ENCODE results near the gene AUTS2.

AUTS2 gene

DNA sequence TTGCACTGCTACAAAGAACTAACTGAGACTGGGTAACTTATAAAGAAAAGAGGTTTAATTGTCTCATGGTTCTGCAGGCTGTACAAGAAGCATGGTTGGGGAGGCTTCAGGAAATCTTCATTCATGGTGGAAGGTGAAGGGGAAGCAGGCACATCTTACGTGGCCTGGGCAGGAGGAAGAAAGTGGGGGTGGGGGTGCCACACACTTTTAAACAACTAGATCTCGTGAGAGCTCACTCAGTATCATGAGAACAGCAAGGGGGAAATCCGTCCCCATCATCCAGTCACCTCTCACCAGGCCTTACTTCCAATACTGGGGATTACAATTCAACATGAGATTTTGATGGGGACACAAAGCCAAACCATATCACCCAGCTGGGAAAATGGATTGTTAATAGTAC lies 281.7 kb downstream of the AUTS2 start:
- Histone ChIP-seq H3K9me3 (ENCODE audit: control insufficient read depth, insufficient read depth, low read depth, low read length) (no peaks in the 10 kb centered on the region), H3K36me3 (ENCODE audit: control insufficient read depth in 2 of 2, insufficient read depth in 1 of 2, low read length in 2 of 2) (no peaks in the 10 kb centered on the region), H3K4me1 (ENCODE audit: control insufficient read depth, insufficient read depth, low read length) (peaks cover 13% of the 10 kb centered on the region), H3K27ac (ENCODE audit: extremely low read depth, low read depth, low read length) (no peak overlapping the region), H3K4me3 (ENCODE audit: low read depth, low read length) (no peak overlapping the region)
- TF ChIP-seq ZNF223 (tag by site-specific recombination; IDR thresholded peaks at IDR 0.05) (no peak), ZNF184 (tag by site-specific recombination; IDR thresholded peaks at IDR 0.05) (no peak), GFI1B (tag by site-specific recombination; IDR thresholded peaks at IDR 0.05) (no peak), YY1 (tag by site-specific recombination; IDR thresholded peaks at IDR 0.05) (no peak), ZNF701 (tag by site-specific recombination; IDR thresholded peaks at IDR 0.05) (no peak), ZNF76 (tag by site-specific recombination; IDR thresholded peaks at IDR 0.05; ENCODE audit: borderline replicate concordance, low read depth) (no peak), ZNF548 (tag by site-specific recombination; IDR thresholded peaks at IDR 0.05) (no peak)
- ChIA-PET CTCF (no interaction called here), POLR2A (no interaction called here)

DNA sequence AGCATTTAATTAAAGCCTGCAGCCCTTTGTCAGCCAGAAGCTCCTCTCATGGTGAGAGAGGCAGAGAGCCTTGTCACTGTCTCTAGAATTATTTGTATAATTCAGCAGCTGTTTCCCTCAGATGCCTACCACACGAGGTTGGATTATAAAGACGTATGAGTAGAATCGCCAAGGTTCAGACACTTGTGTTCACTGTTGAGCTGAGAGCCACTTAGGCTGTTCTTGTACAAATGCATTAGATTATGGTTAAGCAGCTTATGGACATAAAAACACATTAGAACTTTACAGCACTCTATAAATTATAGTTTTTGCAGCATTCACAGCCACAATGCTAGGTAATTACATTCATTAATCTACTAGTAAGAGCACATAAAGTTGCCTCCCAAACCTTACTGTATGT lies 282.6 kb downstream of the AUTS2 start:
- peaks cover 17% of the 10 kb centered on the region for H3K4me1 ChIP-seq (ENCODE audit: control insufficient read depth, insufficient read depth, low read length)
- CTCF ChIA-PET, result interaction anchor here (0.6 kb wide), 2 partner anchors 275 to 281 kb away, joined by 3 read pairs; no protein-coding TSS in a partner anchor
- POLR2A ChIA-PET, result no interaction called here
- H3K9me3 ChIP-seq (ENCODE audit: control insufficient read depth, insufficient read depth, low read depth, low read length), result no peaks in the 10 kb centered on the region
- no peak overlapping the region for H3K4me3 ChIP-seq (ENCODE audit: low read depth, low read length)
- no peaks in the 10 kb centered on the region for H3K36me3 ChIP-seq (ENCODE audit: control insufficient read depth in 2 of 2, insufficient read depth in 1 of 2, low read length in 2 of 2)
- no peak overlapping the region for H3K27ac ChIP-seq (ENCODE audit: extremely low read depth, low read depth, low read length)
- TF ChIP-seq KLF10 (tag by site-specific recombination; IDR thresholded peaks at IDR 0.05), result no peak
- TF ChIP-seq, protein P1, sequence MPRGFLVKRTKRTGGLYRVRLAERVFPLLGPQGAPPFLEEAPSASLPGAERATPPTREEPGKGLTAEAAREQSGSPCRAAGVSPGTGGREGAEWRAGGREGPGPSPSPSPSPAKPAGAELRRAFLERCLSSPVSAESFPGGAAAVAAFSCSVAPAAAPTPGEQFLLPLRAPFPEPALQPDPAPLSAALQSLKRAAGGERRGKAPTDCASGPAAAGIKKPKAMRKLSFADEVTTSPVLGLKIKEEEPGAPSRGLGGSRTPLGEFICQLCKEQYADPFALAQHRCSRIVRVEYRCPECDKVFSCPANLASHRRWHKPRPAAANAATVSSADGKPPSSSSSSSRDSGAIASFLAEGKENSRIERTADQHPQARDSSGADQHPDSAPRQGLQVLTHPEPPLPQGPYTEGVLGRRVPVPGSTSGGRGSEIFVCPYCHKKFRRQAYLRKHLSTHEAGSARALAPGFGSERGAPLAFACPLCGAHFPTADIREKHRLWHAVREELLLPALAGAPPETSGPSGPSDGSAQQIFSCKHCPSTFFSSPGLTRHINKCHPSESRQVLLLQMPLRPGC (tag by site-specific recombination; IDR thresholded peaks at IDR 0.05), result no peak
- no peak for TF ChIP-seq ZNF132 (tag by site-specific recombination; IDR thresholded peaks at IDR 0.05; ENCODE audit: borderline replicate concordance)
- TF ChIP-seq GLI2 (tag by site-specific recombination; IDR thresholded peaks at IDR 0.05; ENCODE audit: borderline replicate concordance, low read depth), result no peak
- TF ChIP-seq, protein P2, sequence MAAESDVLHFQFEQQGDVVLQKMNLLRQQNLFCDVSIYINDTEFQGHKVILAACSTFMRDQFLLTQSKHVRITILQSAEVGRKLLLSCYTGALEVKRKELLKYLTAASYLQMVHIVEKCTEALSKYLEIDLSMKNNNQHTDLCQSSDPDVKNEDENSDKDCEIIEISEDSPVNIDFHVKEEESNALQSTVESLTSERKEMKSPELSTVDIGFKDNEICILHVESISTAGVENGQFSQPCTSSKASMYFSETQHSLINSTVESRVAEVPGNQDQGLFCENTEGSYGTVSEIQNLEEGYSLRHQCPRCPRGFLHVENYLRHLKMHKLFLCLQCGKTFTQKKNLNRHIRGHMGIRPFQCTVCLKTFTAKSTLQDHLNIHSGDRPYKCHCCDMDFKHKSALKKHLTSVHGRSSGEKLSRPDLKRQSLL (tag by site-specific recombination; IDR thresholded peaks at IDR 0.05), result no peak; the same call in 1 of the 2 replicates
- TF ChIP-seq ZNF701 (tag by site-specific recombination; IDR thresholded peaks at IDR 0.05), result no peak
- TF ChIP-seq BCL11B (tag by site-specific recombination; IDR thresholded peaks at IDR 0.05; ENCODE audit: low read depth), result no peak
- TF ChIP-seq ZNF223 (tag by site-specific recombination; IDR thresholded peaks at IDR 0.05), result no peak
- TF ChIP-seq, protein P3, sequence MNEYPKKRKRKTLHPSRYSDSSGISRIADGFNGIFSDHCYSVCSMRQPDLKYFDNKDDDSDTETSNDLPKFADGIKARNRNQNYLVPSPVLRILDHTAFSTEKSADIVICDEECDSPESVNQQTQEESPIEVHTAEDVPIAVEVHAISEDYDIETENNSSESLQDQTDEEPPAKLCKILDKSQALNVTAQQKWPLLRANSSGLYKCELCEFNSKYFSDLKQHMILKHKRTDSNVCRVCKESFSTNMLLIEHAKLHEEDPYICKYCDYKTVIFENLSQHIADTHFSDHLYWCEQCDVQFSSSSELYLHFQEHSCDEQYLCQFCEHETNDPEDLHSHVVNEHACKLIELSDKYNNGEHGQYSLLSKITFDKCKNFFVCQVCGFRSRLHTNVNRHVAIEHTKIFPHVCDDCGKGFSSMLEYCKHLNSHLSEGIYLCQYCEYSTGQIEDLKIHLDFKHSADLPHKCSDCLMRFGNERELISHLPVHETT (tag by site-specific recombination; IDR thresholded peaks at IDR 0.05), result no peak
- TF ChIP-seq, protein P4, sequence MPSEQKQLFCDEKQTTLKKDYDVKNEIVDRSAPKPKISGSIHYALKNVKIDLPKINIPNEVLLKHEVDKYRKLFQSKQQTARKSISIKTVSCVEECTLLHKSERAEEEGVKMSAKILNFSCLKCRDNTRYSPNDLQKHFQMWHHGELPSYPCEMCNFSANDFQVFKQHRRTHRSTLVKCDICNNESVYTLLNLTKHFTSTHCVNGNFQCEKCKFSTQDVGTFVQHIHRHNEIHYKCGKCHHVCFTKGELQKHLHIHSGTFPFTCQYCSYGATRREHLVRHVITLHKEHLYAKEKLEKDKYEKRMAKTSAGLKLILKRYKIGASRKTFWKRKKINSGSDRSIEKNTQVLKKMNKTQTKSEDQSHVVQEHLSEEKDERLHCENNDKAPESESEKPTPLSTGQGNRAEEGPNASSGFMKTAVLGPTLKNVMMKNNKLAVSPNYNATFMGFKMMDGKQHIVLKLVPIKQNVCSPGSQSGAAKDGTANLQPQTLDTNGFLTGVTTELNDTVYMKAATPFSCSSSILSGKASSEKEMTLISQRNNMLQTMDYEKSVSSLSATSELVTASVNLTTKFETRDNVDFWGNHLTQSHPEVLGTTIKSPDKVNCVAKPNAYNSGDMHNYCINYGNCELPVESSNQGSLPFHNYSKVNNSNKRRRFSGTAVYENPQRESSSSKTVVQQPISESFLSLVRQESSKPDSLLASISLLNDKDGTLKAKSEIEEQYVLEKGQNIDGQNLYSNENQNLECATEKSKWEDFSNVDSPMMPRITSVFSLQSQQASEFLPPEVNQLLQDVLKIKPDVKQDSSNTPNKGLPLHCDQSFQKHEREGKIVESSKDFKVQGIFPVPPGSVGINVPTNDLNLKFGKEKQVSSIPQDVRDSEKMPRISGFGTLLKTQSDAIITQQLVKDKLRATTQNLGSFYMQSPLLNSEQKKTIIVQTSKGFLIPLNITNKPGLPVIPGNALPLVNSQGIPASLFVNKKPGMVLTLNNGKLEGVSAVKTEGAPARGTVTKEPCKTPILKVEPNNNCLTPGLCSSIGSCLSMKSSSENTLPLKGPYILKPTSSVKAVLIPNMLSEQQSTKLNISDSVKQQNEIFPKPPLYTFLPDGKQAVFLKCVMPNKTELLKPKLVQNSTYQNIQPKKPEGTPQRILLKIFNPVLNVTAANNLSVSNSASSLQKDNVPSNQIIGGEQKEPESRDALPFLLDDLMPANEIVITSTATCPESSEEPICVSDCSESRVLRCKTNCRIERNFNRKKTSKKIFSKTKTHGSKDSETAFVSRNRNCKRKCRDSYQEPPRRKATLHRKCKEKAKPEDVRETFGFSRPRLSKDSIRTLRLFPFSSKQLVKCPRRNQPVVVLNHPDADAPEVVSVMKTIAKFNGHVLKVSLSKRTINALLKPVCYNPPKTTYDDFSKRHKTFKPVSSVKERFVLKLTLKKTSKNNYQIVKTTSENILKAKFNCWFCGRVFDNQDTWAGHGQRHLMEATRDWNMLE (tag by site-specific recombination; conservative IDR thresholded peaks at IDR 0.05; ENCODE audit: low read depth), result no peak
- no peak for TF ChIP-seq ZNF658 (tag by site-specific recombination; IDR thresholded peaks at IDR 0.05)
- TF ChIP-seq, protein P5, sequence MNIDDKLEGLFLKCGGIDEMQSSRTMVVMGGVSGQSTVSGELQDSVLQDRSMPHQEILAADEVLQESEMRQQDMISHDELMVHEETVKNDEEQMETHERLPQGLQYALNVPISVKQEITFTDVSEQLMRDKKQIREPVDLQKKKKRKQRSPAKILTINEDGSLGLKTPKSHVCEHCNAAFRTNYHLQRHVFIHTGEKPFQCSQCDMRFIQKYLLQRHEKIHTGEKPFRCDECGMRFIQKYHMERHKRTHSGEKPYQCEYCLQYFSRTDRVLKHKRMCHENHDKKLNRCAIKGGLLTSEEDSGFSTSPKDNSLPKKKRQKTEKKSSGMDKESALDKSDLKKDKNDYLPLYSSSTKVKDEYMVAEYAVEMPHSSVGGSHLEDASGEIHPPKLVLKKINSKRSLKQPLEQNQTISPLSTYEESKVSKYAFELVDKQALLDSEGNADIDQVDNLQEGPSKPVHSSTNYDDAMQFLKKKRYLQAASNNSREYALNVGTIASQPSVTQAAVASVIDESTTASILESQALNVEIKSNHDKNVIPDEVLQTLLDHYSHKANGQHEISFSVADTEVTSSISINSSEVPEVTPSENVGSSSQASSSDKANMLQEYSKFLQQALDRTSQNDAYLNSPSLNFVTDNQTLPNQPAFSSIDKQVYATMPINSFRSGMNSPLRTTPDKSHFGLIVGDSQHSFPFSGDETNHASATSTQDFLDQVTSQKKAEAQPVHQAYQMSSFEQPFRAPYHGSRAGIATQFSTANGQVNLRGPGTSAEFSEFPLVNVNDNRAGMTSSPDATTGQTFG (tag by site-specific recombination; IDR thresholded peaks at IDR 0.05; ENCODE audit: borderline replicate concordance), result no peak
- TF ChIP-seq OSR2 (tag by site-specific recombination; IDR thresholded peaks at IDR 0.05), result peak; percentile 63; the same call in 1 of the 2 replicates
- TF ChIP-seq GFI1B (tag by site-specific recombination; IDR thresholded peaks at IDR 0.05), result no peak
- no peak for TF ChIP-seq ZNF621 (tag by site-specific recombination; IDR thresholded peaks at IDR 0.05)
- TF ChIP-seq, protein P6, sequence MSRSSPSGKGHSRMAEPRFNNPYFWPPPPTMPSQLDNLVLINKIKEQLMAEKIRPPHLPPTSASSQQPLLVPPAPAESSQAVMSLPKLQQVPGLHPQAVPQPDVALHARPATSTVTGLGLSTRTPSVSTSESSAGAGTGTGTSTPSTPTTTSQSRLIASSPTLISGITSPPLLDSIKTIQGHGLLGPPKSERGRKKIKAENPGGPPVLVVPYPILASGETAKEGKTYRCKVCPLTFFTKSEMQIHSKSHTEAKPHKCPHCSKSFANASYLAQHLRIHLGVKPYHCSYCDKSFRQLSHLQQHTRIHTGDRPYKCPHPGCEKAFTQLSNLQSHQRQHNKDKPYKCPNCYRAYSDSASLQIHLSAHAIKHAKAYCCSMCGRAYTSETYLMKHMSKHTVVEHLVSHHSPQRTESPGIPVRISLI (tag by site-specific recombination; IDR thresholded peaks at IDR 0.05), result no peak
- TF ChIP-seq ZNF10 (tag by site-specific recombination; IDR thresholded peaks at IDR 0.05), result no peak
